Vagina (tissue), 2 donors: ENCODE results near the gene MDFIC. TPM values are rescaled to one million over a fixed set of nuclear protein-coding genes. Genes with fewer than 3 reads are reported as not detected.

Experiments
- DNase-seq, 2 donors: peaks; one replicate each; pipeline ENCODE4 v3.0.0-alpha.2; 2017; ENCODE audit errors: extremely low spot score in 2 of 2
- H3K27ac ChIP-seq: fragments of 200-600 bp; sonication (generic); one replicate; pipeline ENCODE4 v1.5.1; 2019
- H3K27me3 ChIP-seq: fragments of 200-600 bp; sonication (generic); one replicate; pipeline ENCODE4 v1.5.1; 2019
- H3K36me3 ChIP-seq, 2 donors: fragments of 200-600 bp; sonication (generic); one replicate each; pipeline ENCODE4 v1.5.1; 2017 to 2019
- H3K4me1 ChIP-seq: fragments of 200-600 bp; sonication (generic); one replicate; pipeline ENCODE4 v1.5.1; 2019
- H3K4me3 ChIP-seq, 2 donors: fragments of 200-600 bp; sonication (generic); 1 replicate in 1 of 2; 2 replicates in 1 of 2; pipeline ENCODE4 v1.5.1; 2016 to 2019
- H3K9me3 ChIP-seq: fragments of 200-600 bp; sonication (generic); one replicate; pipeline ENCODE4 v1.5.1; 2019
- POLR2A ChIP-seq, 2 donors: fragments of 450-650 bp; IDR thresholded peaks; one replicate each; pipeline ENCODE4 v1.6.1; 2017; ENCODE audit warnings: antibody characterized with exemption in 2 of 2, mild to moderate bottlenecking in 2 of 2, moderate library complexity in 2 of 2
- POLR2AphosphoS5 ChIP-seq, 2 donors: sonication (generic); formaldehyde crosslinking; IDR thresholded peaks; one replicate each; pipeline ENCODE4 v1.9.0; 2017; ENCODE audit warnings: antibody characterized with exemption in 2 of 2, mild to moderate bottlenecking in 2 of 2, low read depth in 1 of 2; ENCODE audit not compliant: insufficient read depth in 1 of 2
- intact Hi-C: fragments of 100-400 bp; cut with DNase I; formaldehyde crosslinking; loops from one replicate; pipeline ENCODE4 v1.15.1; 2023
- total RNA-seq: library from RNA; depleted of rRNA; stranded (reverse); fragments of >200 nt; gene quantifications from one replicate; pipeline ENCODE4 v1.2.3, GENCODE V29; 2016
- TF ChIP-seq, protein P1 (sequence below), 3 experiments: fragments of 450-650 bp in 2 of 3; fragments of 200-600 bp in 1 of 3; sonication (generic) in 1 of 3; IDR thresholded peaks; one replicate each; pipeline ENCODE4 v1.5.1; 2017 to 2019; ENCODE audit warnings: antibody characterized with exemption in 3 of 3, mild to moderate bottlenecking in 2 of 3, moderate library complexity in 2 of 3

Gene MDFIC
- total RNA-seq, 1 donor from 2014 or later, result 27.7 TPM

DNA sequence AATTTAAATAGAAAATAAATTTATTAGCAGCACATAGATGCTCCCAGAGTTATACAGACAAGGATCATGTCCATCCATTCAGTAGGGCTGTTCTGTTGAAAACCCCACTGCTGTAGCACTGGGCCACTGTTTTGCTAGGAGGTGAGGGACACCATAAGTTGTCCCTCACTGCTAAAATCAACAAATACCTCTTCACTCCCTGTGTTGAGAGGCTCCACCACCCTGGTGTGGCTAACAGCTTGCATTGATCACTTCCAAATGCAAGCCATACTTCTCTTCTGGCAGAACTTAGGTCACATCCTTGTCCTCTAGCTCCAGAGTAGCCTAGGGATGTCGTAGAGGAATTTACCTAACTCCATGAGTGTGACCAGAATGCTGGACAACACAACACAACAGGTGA, 55.4 kb downstream of the MDFIC start:
- H3K27ac ChIP-seq, result no peak overlapping the region

DNA sequence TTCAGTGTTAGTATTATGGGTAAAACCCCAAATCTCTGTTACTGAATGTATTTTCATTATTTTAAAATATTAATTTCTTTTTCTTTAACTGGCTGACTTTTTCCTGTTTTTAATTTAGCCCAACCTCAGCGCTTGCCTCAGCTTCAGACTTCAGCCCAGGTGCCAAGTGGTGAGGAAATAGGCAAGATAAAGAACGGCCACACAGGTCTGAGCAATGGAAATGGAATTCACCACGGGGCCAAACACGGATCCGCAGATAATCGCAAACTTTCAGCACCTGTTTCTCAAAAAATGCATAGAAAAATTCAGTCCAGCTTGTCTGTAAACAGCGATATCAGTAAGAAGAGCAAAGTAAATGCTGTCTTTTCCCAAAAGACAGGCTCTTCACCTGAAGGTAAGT, 57.5 kb downstream of the MDFIC start:
- Histone ChIP-seq H3K9me3 (no peaks in the 10 kb centered on the region), H3K4me1 (no peaks in the 10 kb centered on the region), H3K27ac (no peak overlapping the region), H3K4me3 (no peak overlapping the region), H3K27me3 (no peaks in the 10 kb centered on the region), H3K36me3 (no peaks in the 10 kb centered on the region)
- DNase-seq, result no peak
- TF ChIP-seq, protein P1, sequence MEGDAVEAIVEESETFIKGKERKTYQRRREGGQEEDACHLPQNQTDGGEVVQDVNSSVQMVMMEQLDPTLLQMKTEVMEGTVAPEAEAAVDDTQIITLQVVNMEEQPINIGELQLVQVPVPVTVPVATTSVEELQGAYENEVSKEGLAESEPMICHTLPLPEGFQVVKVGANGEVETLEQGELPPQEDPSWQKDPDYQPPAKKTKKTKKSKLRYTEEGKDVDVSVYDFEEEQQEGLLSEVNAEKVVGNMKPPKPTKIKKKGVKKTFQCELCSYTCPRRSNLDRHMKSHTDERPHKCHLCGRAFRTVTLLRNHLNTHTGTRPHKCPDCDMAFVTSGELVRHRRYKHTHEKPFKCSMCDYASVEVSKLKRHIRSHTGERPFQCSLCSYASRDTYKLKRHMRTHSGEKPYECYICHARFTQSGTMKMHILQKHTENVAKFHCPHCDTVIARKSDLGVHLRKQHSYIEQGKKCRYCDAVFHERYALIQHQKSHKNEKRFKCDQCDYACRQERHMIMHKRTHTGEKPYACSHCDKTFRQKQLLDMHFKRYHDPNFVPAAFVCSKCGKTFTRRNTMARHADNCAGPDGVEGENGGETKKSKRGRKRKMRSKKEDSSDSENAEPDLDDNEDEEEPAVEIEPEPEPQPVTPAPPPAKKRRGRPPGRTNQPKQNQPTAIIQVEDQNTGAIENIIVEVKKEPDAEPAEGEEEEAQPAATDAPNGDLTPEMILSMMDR (IDR thresholded peaks at IDR 0.05), result no peak
- TF ChIP-seq POLR2AphosphoS5 (IDR thresholded peaks at IDR 0.05; ENCODE audit: insufficient read depth in 1 of 2, low read depth in 1 of 2), result no peak
- TF ChIP-seq POLR2A (IDR thresholded peaks at IDR 0.05), result no peak
- intact Hi-C loops, result no loop called here

More for the DNA sequence above, 55.4 kb downstream of the MDFIC start:
- no peaks in the 10 kb centered on the region for H3K9me3 ChIP-seq
- H3K27me3 ChIP-seq, result no peaks in the 10 kb centered on the region
- TF ChIP-seq, protein P1 (IDR thresholded peaks at IDR 0.05), result no peak
- TF ChIP-seq POLR2AphosphoS5 (IDR thresholded peaks at IDR 0.05; ENCODE audit: insufficient read depth in 1 of 2, low read depth in 1 of 2) (no peak), POLR2A (IDR thresholded peaks at IDR 0.05) (no peak)
- H3K36me3 ChIP-seq, result no peaks in the 10 kb centered on the region
- peaks cover 8% of the 10 kb centered on the region for H3K4me1 ChIP-seq
- DNase-seq, result no peak
- H3K4me3 ChIP-seq, result no peak overlapping the region
- intact Hi-C loops, result no loop called here

DNA sequence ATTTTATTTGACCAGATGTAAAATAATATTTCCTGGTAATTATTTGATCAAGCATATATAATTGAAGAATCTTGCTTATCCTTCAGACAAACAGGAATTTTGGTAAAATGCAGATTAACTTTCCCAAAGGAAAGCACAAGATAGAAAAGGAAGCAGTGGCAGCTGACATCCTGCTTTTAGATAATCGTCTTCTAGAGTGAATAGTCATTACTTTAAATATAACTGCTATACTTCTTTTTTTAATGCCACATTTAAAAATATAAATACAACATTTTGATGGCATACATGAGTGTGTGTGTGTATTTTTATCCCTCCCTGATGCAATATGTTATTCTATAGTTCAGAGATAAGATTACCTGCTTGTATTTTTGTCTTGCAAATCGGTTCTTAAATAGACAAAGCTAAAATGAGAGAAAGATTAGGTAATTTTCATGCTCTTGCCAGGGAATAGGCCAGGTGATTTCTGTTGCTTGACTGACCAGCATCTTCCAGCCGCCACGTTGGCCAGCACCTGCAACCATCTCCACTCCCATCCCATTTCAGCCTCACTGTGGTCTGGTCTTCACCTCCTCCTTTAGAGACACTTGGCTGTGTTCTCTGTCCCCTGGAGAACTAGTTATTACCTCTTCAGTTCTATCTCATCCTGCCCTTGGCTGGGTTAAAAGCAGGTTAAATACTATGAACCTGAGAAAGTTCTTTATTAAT, 58.1 kb downstream of the MDFIC start:
- Histone ChIP-seq H3K4me1 (no peaks in the 10 kb centered on the region), H3K36me3 (no peaks in the 10 kb centered on the region), H3K9me3 (no peaks in the 10 kb centered on the region), H3K4me3 (no peak overlapping the region), H3K27ac (no peak overlapping the region), H3K27me3 (no peaks in the 10 kb centered on the region)
- intact Hi-C loops, result no loop called here
- DNase-seq, result no peak
- TF ChIP-seq POLR2A (IDR thresholded peaks at IDR 0.05), result no peak
- TF ChIP-seq POLR2AphosphoS5 (IDR thresholded peaks at IDR 0.05; ENCODE audit: insufficient read depth in 1 of 2, low read depth in 1 of 2), result no peak
- TF ChIP-seq, protein P1 (IDR thresholded peaks at IDR 0.05), result no peak

DNA sequence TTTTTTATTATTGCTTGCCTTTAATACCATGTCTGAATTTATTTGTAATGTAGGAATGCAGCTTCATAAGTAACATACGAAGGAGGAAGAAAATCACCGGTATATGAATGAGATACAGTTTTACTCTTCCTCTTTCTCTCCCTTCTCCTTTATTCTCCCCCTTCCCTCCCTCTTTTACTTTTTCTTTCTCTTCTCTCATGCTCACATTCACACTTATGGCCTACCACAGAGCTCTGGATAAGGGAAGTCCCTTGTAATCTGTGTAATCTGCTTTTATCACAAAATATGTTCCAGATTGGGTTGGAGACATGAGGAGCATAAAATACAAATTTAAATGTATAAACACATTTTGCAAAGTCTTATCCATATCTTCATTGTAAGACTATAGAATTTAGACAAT, 59.4 kb downstream of the MDFIC start:
- H3K4me1 ChIP-seq, result peaks cover 3% of the 10 kb centered on the region
- TF ChIP-seq POLR2A (IDR thresholded peaks at IDR 0.05) (no peak), POLR2AphosphoS5 (IDR thresholded peaks at IDR 0.05; ENCODE audit: insufficient read depth in 1 of 2, low read depth in 1 of 2) (no peak)
- TF ChIP-seq, protein P1 (IDR thresholded peaks at IDR 0.05), result no peak
- intact Hi-C loops, result no loop called here

DNA sequence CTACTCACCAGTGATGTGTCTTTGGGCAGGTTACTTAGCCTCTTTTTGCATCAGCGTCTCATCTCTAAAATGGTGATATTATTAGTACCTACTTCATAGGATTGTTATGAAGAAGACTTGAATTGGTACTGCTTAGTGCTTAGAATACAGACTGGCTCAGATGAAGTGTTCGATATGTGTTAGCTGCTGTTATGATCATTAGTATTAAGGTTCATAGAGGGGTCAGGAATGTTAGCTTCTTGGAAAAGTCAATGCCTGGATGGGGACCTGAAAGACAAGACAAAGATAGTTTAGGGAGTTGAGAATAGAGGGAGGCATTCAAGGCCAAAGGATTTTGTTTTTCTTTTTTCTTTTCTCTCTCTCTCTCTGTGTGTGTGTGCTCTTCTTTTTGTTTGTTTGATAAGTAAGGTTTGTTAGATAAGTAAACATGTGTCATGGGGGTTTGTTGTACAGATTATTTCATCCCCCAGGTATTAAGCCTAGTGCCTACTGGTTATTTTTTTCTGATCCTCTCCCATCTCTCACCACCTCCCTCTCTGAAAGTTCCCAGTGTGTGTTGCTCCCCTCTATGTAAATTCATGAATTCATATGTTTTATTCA, 63.3 kb downstream of the MDFIC start:
- H3K9me3 ChIP-seq, result no peaks in the 10 kb centered on the region
- no peak overlapping the region for H3K27ac ChIP-seq
- no peak for DNase-seq
- intact Hi-C loops, result no loop called here
- peaks cover 0 to 1% of the 10 kb centered on the region in 2 donors for H3K36me3 ChIP-seq
- H3K27me3 ChIP-seq, result no peaks in the 10 kb centered on the region
- H3K4me3 ChIP-seq, result no peak overlapping the region
- peaks cover 8% of the 10 kb centered on the region for H3K4me1 ChIP-seq
- TF ChIP-seq, protein P1 (IDR thresholded peaks at IDR 0.05), result no peak
- TF ChIP-seq POLR2A (IDR thresholded peaks at IDR 0.05) (no peak), POLR2AphosphoS5 (IDR thresholded peaks at IDR 0.05; ENCODE audit: insufficient read depth in 1 of 2, low read depth in 1 of 2) (no peak)

More for the DNA sequence above, 59.4 kb downstream of the MDFIC start:
- no peak overlapping the region for H3K27ac ChIP-seq
- H3K4me3 ChIP-seq, result no peak overlapping the region
- DNase-seq, result no peak
- H3K9me3 ChIP-seq, result no peaks in the 10 kb centered on the region
- H3K36me3 ChIP-seq, result no peaks in the 10 kb centered on the region
- H3K27me3 ChIP-seq, result no peaks in the 10 kb centered on the region
